CD4-positive, alpha-beta T cell treated with Interferon alpha-2 for 1 hour (primary cell): Measurements from ENCODE around the gene NPAS3.

ENCODE experiments used
- DNase-seq, 2 donors: peaks; one replicate each; pipeline ENCODE4 v3.0.0-alpha.2; 2020 to 2022

NPAS3 gene

DNA sequence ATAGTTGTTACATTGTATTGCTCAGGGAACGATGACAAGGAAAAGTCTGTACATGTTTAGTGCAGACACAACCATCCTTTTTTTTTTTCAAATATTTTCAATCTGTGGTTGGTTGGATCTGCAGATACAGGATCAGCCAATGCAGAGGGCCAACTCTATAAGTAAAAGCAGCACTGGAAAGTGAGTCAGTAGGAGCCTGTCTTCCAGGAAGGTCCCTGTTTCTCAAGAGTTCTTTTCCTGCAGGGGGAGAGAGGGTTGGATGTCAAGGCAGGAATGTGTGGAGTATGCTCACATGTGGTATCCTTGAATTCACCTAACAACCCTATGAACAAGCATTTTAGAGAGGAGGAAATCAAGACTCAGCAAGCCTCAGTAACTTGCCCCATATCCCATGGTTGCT is 409.1 kb downstream of the NPAS3 start:
- no peak for DNase-seq

DNA sequence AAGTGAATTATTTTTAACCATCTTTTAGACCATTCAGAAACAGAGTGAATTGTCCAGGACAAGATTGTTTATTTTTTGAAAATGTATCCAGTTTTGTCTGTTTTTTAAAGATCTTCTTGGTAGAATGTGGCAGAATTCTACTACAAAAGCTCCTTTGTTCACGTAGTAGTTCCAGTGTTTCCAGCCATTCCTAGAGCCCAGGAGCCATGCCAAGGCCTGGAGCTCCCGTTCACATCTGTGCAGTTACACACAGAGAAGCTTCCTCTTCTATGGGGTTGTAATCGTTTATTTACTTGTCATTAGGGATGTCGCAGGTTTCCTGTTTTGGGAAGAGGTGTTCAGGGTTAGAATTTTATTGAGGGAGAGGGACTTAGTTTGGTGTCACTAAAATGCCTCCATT is 409.8 kb downstream of the NPAS3 start:
- no peak for DNase-seq

DNA sequence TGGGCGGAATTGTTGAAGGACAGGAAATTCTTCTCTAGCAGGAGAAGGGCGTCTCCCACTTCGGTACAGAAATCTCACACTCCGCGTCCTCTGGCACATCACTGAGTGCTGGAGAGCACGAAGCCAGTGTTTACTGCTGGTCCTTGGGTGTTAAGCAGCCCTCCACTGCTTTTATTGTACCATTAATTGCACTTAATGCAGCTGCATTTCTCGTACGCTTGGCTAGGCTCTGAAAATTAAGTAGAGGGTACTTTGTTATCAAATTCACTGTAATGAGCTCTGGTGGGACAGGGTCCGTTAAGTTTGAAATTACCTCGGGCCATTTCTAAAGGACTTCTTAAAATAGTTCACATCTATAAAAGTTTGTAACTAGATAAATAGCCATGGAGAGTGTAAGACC is 411.2 kb downstream of the NPAS3 start:
- DNase-seq, result no peak

DNA sequence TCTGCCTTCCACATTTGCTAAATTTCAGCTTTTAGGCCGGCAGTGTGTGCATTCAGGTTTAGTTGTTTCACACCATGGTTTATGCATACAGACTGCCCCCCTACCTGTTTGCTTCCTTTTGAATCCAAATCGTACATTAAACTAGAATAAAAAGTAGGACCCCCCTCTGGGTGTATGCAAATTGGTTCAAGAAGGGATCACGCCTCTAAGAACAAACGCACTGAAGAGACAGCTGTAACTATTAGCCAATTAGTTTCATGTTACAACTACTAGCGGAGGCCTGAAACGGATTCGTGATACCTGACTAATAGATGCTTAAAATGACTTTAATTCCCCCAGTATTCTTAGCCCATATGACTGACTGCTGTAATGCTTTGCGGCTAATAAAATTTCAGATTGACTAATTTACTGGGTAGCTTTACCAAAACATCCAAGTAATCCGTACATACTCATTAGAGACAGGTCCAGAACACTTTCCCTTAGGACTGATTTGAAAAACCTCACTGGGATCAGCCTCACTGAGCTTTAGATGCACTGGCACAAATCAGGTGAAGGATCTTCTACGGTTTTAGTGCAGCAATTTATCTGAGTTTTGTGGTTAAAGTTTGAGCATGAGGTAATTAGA is 411.8 kb downstream of the NPAS3 start:
- no peak for DNase-seq

DNA sequence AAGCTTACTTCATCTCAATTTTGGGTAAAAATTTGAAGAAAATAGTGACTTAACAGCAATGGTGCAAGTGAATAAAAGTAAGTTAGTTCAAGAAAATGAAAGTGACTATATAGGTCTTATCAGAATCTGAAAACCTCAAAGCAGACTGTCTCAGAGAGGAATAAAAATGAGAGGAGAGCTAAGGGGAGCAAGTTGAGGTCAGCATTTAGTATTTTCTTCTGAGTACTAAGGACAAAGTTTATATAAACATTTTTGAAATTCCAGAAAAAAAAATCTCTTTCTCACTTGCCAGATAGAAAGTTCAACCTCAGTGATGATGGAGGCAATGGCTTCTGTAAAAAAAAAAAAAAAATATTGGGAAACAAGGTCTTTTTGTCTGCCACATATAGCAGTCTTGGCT is 414.1 kb downstream of the NPAS3 start:
- no peak for DNase-seq

DNA sequence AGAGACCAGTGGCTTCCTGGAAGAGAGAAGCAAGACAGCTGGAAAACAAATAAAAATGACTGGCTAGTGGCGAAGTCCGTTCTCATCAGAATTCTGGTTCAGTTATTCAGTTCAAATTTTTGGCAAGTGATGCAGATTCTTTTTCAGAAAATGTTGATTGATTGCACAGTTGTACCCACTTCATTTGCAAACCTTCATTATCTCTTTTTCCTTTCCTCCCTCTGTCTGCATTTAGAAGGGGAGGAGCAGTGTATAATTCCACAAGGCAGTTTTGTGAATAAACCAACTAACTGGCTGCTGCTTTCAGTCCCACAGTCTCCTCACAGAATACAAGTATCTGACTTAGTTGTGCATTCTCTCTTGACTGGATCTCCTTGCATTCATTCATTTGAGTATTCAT is 417.5 kb downstream of the NPAS3 start:
- DNase-seq, result no peak

DNA sequence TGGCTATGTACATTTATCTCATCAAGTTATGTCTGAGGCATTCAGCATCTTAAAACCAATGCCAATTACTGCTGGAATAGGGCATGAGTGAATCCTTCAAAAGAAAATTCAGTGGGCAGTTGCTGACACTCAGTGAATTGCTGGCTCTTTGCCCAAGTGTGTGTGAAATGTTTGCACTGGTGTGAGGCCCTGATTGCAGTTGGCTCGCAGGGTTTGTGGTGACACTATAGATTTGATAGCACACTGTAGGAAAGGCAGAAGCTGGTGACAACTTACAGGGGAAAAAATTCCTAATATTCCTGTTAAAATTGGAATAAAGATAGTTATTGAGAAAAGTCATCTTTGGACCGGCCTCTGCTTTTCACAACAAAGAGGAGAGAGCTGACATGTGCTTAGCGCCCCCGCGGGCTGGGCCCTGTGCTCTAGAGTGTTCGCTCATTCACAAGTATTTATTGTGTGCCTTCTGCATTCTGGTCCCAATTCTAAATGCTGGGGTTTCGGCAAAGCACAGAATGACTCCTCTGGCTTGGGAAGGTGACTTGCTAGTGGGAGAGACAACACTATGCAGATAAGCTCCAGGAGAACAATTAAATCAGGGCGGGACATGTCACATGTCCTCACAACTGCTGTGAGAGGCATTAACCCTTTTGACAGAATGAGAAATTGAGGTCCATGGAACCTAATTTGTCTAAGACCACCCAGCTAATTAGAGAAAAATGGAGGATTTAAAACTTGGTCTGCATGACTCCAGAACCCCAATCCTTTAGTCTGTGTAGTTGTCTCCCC is 418.7 kb downstream of the NPAS3 start:
- no peak for DNase-seq

DNA sequence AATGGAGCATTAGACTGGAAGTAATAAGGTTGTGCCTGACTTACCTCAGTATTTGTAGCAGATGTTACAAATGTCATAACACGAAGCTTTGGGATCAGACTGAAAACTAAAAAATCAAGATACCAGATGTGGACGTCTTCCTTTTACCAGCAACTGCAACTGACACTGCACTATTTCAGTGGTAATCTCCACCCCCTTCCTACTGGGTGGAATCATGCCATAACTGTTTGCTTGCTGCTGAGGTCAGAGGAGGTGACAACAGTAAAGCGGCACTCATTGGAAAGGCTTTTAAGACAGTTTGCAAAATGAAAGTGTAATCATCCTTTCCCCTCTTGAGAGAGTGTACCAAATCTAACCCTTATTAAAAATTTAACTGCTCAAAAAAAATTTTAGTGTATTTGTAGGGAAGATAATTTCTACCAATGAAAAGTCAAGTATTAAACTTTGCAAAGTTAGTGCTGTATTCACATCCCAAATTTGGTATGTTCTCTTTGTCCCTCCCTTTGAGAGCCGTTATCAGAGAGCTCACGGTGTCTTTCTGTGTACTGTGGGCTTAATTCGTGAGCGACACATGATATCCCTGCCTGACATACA is 420.7 kb downstream of the NPAS3 start:
- no peak for DNase-seq

DNA sequence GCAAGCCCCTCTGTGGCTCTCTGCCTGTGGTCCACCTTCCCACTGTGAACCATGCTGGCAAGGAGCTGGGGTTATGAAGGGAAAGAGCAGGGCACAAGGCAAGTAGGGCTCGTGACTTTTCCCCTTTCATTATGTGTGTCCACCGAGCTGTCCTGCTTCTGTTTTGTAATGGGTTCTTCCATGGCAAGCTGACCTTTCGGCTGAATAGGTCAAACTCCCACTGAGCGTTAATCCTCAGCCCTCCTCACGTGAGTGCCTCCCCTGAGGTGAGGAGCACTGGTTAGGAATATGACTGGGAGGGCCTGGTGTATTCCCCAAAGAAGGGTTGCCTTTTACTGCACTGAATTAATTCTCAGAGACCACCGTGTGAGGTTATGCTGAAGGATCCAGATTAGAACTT is 424.3 kb downstream of the NPAS3 start:
- DNase-seq, result no peak

DNA sequence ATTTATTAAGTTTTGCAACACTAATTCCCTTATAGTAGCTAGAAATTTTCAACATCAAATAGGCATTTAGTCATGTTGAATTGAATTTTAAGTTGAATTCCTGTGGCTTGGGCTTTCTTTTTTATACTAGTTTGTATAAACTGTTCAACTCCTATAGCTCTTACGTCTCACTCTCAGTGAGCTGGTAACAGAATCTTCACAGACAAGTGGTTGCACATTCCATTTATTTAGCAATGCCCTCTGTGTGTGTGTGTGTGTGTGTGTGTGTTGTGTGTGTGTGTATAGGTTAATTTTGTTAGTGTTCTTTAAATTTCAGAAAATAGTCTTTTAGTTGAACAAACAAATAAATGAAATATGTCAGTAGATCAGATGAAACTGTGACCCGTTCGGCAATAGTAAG is 425.0 kb downstream of the NPAS3 start:
- DNase-seq, result no peak

DNA sequence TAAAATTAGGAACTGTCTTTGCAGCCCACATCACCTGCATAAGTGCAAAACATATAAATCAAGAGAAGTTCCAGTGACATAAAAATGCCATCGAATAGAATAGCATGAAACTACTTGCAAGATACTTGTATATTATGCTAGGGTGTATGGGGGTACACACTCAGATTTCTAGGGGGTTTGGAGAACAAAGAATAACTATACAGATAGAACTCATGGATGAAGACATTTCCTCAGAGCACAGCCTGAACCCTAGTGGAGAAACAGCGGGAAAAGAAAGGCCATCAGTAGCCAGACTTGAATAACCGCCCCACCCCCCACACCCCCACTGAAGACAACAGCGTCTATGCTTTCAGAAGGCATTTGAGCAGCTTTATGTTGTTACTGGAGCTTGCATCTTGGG is 425.8 kb downstream of the NPAS3 start:
- no peak for DNase-seq

DNA sequence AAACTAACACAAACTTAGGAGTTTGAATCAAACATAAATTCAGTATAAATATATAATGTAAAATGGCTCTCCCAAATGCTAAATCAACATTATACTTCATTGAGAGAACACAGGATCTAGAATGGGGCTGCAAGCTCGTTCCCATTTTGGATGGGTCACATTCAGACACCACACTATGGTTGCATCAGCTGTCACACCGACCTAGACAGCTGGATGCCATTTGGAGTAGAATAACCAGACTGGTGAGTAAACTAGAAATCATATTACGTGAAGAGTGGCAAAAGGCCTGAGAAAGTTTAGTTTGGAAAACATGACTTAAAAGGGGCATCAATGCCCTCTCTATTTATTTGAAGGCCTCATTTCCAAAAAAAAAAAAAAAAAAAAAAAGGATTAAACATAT is 430.4 kb downstream of the NPAS3 start:
- DNase-seq, result no peak

DNA sequence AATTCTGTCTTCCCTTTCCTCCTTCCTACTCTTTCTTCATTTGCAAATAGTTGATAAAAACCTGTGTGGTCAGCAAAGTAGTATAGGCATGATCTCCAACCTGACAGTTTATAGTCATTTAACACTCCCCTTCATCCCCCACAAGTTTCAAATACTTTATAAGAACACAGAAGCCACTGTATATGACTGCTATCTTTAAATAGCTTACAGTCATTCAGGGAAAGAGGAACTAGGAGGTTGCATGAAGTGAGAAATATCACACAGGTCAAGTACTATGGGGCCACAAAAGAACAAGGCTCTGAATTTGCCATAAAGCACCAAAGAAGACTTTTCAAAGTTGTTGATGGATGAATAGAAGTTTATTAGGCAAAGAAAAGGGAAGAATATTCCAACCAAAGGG is 431.3 kb downstream of the NPAS3 start:
- no peak for DNase-seq

DNA sequence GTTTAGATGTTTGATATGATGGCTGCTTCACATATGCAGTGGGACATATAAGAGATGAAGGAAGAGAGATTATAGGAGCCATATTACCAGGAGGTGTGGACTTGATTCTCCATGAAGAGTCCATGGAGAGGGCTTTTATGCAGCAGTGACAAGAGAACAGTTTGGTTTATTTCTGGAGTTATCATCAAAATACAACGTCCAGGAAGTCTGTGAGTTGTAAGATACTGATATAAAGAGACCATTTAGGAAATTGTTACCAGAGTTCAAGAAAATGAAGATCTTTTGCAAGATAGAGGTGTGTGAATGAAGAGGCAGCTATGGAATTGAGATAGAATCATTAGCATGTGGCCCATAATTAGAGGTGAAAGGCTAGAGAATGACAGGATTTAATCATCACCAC is 431.7 kb downstream of the NPAS3 start:
- DNase-seq, result no peak

DNA sequence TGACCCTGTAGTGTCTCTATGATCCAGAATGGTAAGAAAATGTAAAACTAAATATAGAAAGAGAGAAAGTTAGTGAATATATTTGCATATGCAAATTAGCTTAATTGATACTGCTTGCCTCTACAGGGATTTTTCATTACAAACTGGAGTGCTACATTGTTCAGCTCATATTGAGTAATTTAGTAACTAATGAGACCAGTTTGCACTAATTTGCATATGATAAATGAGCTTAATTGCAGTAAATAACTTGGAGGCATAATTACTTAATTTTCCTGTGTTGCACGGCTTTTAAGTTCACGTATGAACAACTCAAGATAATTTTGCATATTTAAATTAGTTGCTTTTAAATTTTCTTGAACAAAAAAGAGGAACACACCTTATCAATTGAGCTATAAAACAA is 436.5 kb downstream of the NPAS3 start:
- no peak for DNase-seq

DNA sequence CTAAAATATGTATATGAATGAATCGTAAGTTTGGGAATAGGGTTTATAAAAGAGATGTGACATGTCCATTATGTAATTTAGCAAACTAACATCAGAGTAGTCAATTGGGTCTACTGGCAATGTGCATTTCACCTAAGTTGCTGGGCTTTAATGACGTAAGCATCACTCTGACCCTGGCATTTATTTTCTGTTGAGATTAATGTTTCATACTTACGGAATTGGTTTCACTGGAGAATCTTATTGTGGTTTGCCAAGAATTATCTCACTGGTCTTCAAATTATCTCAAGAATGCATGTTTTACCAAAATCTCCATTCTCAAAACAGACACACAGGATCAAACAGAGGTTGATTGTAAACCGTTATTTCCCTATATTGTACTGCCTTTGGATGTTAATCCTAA is 437.1 kb downstream of the NPAS3 start:
- DNase-seq, result no peak

DNA sequence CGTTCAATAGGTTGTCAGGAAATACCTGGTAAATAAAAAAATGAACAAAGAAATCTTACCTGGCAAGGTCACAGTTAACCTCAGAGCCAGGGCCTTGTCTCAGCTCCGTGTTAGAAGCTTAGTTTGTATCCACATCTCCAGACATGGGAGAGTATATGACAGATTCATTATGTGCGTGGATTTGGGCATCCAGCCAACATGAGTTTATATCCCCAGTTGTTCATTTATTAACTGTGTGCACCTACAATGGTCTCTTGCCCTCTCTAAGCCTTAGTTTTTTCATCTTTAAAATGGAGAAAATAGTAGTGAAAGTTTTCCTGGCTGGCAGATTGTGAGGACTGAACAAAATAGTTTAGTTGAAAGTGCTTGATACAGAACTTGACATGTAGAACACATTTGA is 437.8 kb downstream of the NPAS3 start:
- DNase-seq, result no peak

DNA sequence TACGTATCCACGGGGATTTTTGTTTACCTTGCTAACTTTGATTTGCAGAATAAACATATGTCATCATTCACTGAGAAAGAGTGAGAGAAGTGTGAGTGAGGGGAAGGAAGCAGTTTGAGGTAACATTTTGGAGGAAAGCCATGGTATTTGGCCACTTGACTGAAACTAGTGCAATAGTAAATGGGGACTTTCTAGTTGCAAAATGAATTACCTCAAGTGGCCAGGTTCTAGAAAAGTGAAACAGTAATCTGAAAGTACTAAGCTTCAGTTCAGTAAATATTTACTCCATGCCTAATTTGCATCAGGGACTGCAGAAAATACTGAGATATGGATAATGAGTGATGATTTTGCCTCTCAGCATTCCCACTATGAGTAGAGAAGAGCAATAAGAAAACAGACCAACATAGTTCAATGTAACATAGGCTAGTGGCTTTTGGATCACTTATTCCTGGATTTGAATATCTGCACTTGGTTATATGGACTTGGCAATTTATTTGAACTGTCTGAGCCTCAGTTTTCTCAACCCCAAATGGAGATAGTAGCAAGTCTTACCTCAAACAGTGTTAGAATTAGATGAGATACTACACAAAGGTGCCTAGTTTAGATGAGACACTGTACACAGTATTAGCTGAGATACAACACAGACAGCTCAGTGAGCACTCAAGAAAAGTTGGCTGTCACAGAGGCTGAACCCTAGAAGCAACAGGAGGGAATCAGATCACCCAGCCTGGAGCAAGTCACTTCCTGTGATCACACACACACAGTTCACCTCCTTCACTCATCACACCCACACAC is 439.1 kb downstream of the NPAS3 start:
- DNase-seq, result no peak

DNA sequence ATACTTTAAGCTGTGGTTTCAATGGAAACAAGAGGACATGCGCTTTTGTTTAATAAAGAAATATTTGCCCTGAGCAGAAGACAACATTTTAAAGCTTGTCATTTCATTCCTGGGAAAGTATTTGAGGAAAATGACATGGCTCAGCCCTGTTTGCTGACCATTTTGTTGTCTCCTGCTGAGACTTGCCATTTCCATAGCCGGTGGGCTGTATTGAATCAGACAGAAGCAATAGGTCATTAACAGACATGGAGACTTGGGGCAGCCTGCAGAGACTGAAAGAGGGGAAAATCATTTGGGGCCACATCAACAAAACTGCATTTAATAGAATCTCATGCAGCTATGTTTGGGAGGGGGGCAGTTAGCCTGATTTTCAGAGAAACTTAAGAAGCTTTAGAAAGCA is 443.0 kb downstream of the NPAS3 start:
- no peak for DNase-seq

DNA sequence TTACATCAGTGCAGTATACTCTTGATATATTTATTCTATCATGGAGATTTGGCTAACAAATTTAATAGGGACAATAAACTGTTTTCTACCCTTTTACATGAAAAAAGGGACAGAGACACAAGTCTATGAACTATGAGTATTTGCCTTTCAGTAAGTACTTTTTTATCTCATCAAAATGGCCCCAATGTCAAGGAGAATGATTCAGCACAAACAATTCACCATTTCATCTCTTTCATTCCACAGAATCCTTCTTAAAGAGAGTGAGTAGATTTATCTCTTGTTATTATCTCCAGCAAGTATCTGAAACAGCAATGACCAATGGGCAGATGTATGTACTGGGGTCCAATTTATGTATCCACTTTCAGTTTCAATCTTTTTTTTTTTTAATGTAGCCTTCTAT is 447.5 kb downstream of the NPAS3 start:
- no peak for DNase-seq

DNA sequence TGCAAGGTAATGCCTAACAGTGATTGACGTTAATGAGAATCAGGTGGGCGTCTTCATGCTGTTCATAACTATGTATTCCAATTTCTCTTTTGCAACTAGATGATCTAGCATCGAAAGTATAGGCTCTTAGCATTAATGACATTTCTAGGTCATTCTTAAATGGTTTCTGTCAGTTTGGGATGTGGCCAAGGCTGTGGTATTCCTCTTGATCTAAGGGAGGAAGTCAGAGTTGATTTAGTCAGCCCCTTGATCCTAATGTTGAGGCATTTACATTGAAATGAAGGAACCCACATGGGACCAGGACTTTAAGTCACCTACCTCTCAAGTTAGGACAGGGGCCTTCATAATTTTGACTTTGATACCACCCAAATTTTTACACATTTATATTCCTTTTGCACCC is 448.1 kb downstream of the NPAS3 start:
- DNase-seq, result no peak

DNA sequence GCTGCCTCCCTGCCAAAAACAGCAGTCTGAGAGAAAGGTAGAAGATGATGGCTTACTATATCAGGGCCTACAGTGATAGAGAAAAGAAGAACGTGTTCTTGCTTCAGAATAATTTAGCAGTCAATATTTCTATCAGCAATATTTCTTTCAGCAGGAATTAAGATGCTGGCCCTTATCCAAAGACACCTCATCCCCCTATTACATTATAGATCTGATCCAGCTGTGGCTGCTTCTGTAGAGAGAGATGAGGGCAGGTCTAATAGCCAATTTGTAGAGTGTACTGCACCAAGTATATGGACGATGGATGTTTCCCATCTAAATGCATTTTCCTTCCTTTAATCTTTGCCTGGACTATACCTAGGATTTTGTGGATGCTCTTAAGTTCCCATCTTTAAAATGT is 451.7 kb downstream of the NPAS3 start:
- no peak for DNase-seq

DNA sequence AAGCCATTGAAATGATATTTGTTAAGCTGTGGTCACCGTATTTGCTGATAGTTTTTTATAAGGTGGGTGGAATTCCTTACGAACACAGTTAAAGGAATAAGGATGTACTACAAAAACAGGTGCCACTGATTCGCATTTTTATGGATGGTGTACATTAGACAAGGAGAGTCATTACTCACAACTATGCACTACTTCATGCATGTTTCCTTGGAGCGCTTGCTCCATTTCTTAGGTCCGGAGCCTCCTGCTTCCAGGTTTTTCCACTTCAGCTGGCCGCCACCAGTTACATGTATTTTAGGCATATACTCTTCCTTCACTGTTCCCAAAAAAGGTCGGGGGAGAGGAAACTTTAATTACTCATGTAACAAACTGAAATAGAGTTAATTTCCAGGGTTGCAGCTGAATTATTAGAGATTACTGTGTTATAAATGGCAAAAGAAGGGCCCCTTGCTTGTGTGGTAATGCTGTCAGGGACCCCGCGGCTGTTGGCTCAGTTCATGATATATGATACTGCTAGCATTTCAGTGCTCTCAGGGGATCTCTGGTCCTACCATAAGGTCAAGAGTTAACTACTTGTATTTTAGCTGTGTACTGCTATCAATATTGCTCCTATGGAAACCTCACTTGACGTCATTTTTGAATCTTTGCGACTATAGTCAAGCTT is 454.7 kb downstream of the NPAS3 start:
- DNase-seq, result no peak
